SU-DHL-6 (cell line): ENCODE results near the gene NLGN1.

Experiments used
- H2AFZ ChIP-seq: fragments of 200-600 bp; sonication (generic); 2 replicates; pipeline ENCODE4 v1.6.1; 2014; ENCODE audit warnings: low read depth, mild to moderate bottlenecking, moderate library complexity, mixed read lengths, antibody characterized with exemption, low read length; ENCODE audit not compliant: severe bottlenecking
- H3F3A ChIP-seq: fragments of 200-600 bp; shearing (Covaris generic); 2 replicates; pipeline ENCODE4 v1.6.0; 2016; ENCODE audit warnings: antibody characterized with exemption, mild to moderate bottlenecking; ENCODE audit not compliant: insufficient read depth
- H3K27ac ChIP-seq: fragments of 200-600 bp; sonication (generic); 2 replicates; pipeline ENCODE4 v1.5.1; 2016; ENCODE audit warnings: low read depth, mild to moderate bottlenecking, low read length, moderate library complexity, mixed read lengths
- H3K27me3 ChIP-seq: fragments of 200-600 bp; sonication (generic), shearing (Covaris generic); 2 replicates; pipeline ENCODE4 v1.6.0; 2014; ENCODE audit warnings: mild to moderate bottlenecking, low read length
- H3K36me3 ChIP-seq: fragments of 200-600 bp; sonication (generic); 2 replicates; pipeline ENCODE4 v1.6.1; 2014; ENCODE audit warnings: mild to moderate bottlenecking, low read length, mixed read lengths
- H3K4me2 ChIP-seq: fragments of 300-600, 200-600 bp; shearing (Covaris generic), sonication (generic); 2 replicates; pipeline ENCODE4 v1.6.0; 2014; ENCODE audit warnings: low read length, low read depth, mild to moderate bottlenecking; ENCODE audit not compliant: poor library complexity, severe bottlenecking
- H3K4me3 ChIP-seq: fragments of 200-600 bp; sonication (generic); 2 replicates; pipeline ENCODE4 v1.5.1; 2014; ENCODE audit warnings: antibody characterized with exemption, low read length, mild to moderate bottlenecking, mixed read lengths; ENCODE audit not compliant: insufficient read depth, poor library complexity, severe bottlenecking
- H3K79me2 ChIP-seq: fragments of 200-600 bp; sonication (generic); 2 replicates; pipeline ENCODE4 v1.6.1; 2014; ENCODE audit warnings: mild to moderate bottlenecking, low read length, moderate library complexity; ENCODE audit not compliant: insufficient read depth
- H3K9ac ChIP-seq: fragments of 200-600 bp; sonication (generic); 2 replicates; pipeline ENCODE4 v1.7.0; 2014; ENCODE audit warnings: mild to moderate bottlenecking, low read length
- H3K9me2 ChIP-seq: fragments of 200-600 bp; sonication (generic); replicated peaks from 2 replicates; pipeline ENCODE4 v1.6.1; 2014; ENCODE audit warnings: low read length; ENCODE audit not compliant: insufficient read depth
- H3K9me3 ChIP-seq: fragments of 200-600 bp; sonication (generic); 2 replicates; pipeline ENCODE4 v1.6.1; 2014; ENCODE audit warnings: low read length, mixed read lengths; ENCODE audit not compliant: insufficient read depth
- H4K20me1 ChIP-seq: fragments of 200-600 bp; sonication (generic); 2 replicates; pipeline ENCODE4 v1.6.1; 2014; ENCODE audit warnings: low read depth, mild to moderate bottlenecking, antibody characterized with exemption, low read length, moderate library complexity, mixed read lengths
- EZH2phosphoT487 ChIP-seq: fragments of 200-600 bp; sonication (generic), shearing (Covaris generic); conservative IDR thresholded peaks from 2 replicates; pipeline ENCODE4 v1.6.1; 2018; ENCODE audit warnings: mild to moderate bottlenecking, antibody characterized with exemption, low read length, moderate library complexity, mixed read lengths
- TF ChIP-seq, protein P1 (sequence below): fragments of 200-600 bp; sonication (generic); IDR thresholded peaks from one replicate; pipeline ENCODE4 v1.5.1; 2017; ENCODE audit warnings: antibody characterized with exemption, mild to moderate bottlenecking, low read length, moderate library complexity; ENCODE audit not compliant: insufficient read depth, poor library complexity, severe bottlenecking

NLGN1 gene

DNA sequence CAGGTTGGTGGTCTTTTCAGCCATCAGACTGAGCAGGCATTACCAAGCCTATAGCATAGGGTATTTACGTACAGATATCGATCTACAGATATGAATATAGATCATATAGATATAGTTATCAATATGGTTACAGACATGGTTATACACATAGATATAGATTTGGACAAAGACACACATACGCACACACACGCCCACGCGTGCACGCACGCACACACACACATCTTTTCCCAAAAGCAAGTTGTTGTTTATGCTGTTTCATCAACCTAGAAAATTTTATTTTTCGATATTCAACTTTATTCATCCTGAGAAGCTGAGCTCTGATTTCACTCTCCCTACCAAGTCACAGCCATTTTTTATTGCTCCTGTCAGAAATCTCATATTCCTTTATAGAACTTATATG is 309.1 kb downstream of the NLGN1 start:
- Histone ChIP-seq H3F3A (no peaks in the 10 kb centered on the region), H3K4me2 (no peak overlapping the region), H3K79me2 (no peaks in the 10 kb centered on the region), H2AFZ (no peak overlapping the region), H3K9me2 (no peaks in the 10 kb centered on the region), H3K9ac (no peak overlapping the region), H3K4me3 (no peak overlapping the region), H3K27ac (no peak overlapping the region), H3K36me3 (no peaks in the 10 kb centered on the region), H3K27me3 (no peaks in the 10 kb centered on the region), H3K9me3 (no peaks in the 10 kb centered on the region), H4K20me1 (no peaks in the 10 kb centered on the region)
- no peak for TF ChIP-seq EZH2phosphoT487
- TF ChIP-seq, protein P1, sequence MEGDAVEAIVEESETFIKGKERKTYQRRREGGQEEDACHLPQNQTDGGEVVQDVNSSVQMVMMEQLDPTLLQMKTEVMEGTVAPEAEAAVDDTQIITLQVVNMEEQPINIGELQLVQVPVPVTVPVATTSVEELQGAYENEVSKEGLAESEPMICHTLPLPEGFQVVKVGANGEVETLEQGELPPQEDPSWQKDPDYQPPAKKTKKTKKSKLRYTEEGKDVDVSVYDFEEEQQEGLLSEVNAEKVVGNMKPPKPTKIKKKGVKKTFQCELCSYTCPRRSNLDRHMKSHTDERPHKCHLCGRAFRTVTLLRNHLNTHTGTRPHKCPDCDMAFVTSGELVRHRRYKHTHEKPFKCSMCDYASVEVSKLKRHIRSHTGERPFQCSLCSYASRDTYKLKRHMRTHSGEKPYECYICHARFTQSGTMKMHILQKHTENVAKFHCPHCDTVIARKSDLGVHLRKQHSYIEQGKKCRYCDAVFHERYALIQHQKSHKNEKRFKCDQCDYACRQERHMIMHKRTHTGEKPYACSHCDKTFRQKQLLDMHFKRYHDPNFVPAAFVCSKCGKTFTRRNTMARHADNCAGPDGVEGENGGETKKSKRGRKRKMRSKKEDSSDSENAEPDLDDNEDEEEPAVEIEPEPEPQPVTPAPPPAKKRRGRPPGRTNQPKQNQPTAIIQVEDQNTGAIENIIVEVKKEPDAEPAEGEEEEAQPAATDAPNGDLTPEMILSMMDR: no peak

DNA sequence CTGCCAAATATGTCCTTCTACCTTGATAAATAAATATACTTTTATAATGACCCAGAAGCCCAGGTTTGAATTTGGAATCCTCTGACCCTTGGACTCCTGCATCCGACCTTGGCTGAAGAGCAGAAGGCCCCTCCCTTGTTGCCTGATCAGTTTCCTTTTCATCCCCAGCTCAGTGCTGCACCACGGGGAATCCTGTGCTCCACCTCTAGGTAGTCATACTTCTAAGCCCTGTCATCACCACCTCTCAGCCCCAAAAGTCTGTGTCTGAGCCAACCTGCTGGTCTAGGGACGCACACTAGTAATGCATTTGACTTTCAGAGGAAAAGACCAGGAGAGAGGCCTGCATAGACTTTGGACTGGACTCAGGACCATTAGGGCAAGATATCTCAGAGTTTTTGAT is 310.6 kb downstream of the NLGN1 start:
- TF ChIP-seq EZH2phosphoT487: no peak
- TF ChIP-seq, protein P1: no peak

DNA sequence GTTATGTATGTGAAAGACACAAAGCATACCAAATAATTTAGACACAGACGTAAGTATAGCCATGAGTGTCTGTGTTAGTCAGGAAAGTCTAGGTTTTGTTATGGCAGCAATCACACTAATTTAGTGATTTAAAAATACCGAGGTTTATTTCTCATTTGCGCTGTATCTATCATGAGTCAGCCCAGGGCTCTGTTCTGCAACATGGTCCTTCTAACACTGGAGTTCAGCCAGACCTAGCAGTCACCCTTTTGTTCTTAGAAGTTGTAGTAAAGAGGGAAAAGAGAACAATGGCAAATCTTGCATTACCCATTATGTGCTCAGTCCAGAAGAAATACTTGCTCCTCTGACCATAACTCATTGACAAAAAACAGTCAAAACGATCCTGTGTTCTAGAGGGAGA is 311.5 kb downstream of the NLGN1 start:
- no peaks in the 10 kb centered on the region; the same call in 1 of the 2 replicates for H4K20me1 ChIP-seq
- H3K4me2 ChIP-seq: no peak overlapping the region
- no peak overlapping the region for H3K9ac ChIP-seq
- H3K27ac ChIP-seq: no peak overlapping the region
- H3K4me3 ChIP-seq: no peak overlapping the region
- H3K27me3 ChIP-seq: no peaks in the 10 kb centered on the region
- H3F3A ChIP-seq: no peaks in the 10 kb centered on the region
- H3K9me3 ChIP-seq: no peaks in the 10 kb centered on the region
- H2AFZ ChIP-seq: no peak overlapping the region
- TF ChIP-seq, protein P1: no peak
- TF ChIP-seq EZH2phosphoT487: no peak
- no peaks in the 10 kb centered on the region for H3K36me3 ChIP-seq
- H3K79me2 ChIP-seq: no peaks in the 10 kb centered on the region
- H3K9me2 ChIP-seq: no peaks in the 10 kb centered on the region

More for the DNA sequence above, 310.6 kb downstream of the NLGN1 start:
- Histone ChIP-seq H3F3A (no peaks in the 10 kb centered on the region), H3K9me2 (no peaks in the 10 kb centered on the region), H3K4me2 (no peak overlapping the region), H3K27ac (no peak overlapping the region), H3K36me3 (no peaks in the 10 kb centered on the region), H3K9ac (no peak overlapping the region), H3K79me2 (no peaks in the 10 kb centered on the region), H3K27me3 (no peaks in the 10 kb centered on the region), H4K20me1 (no peaks in the 10 kb centered on the region; the same call in 1 of the 2 replicates), H3K4me3 (no peak overlapping the region), H3K9me3 (no peaks in the 10 kb centered on the region), H2AFZ (no peak overlapping the region)
